K562 (cell line): ENCODE data around the gene SPNS2. TPM values are rescaled to one million over a fixed set of nuclear protein-coding genes. Genes with fewer than 3 reads are reported as not detected.

ENCODE experiments used
- ATAC-seq: fragments of 200-7000 bp; cut with Tn5 transposase; 3 replicates; pipeline ENCODE4 v1.9.1; 2020; ENCODE audit warnings: moderate library complexity
- BruUV-seq: library from RNA; stranded (reverse); fragments of 400-500 nt; replicated peaks from 2 replicates; lab custom pipeline; 2021; lab: Mats Ljungman, UMichigan
- CTCF ChIA-PET: fragments of 300-600 bp; formaldehyde crosslinking; extraction: SDS; loops from one replicate; lab custom pipeline; 2021; ENCODE audit warnings: low intra/inter-chr PET ratio; lab: Yijun Ruan, JAX
- POLR2A ChIA-PET: fragments of 300-600, 350-650 bp; sonication (Branson Sonifier 250); formaldehyde crosslinking; extraction: SDS; loops from one replicate; lab custom pipeline; 2021; ENCODE audit warnings: antibody characterized with exemption, inconsistent platforms; lab: Yijun Ruan, JAX
- DNase-seq, 4 experiments: peaks; one replicate each; pipeline versions ENCODE4 v3.0.0 to v3.0.0-alpha.2; 2011 to 2018; ENCODE audit warnings: low spot score in 3 of 4, mixed read lengths in 3 of 4; ENCODE audit errors: extremely low read depth in 1 of 4
- FAIRE-seq: peaks from 2 replicates; lab custom pipeline; 2011; peaks lifted over from hg19 to GRCh38; lab: Jason Lieb, UNC
- H2AFZ ChIP-seq: 2 replicates; pipeline ENCODE4 v1.6.0; 2011; ENCODE audit warnings: low read depth, low read length, control low read depth, inconsistent platforms
- H3K27ac ChIP-seq: fragments of 200-600 bp; 3 replicates; pipeline ENCODE4 v1.8.0; 2011; ENCODE audit warnings: low read depth, mild to moderate bottlenecking, control low read depth, inconsistent platforms, low read length, moderate library complexity, mixed read lengths; ENCODE audit errors: extremely low read depth
- H3K27me3 ChIP-seq, 2 experiments: fragments of 300-600 bp in 1 of 2; 2 replicates in 1 of 2; 3 replicates in 1 of 2; pipeline versions ENCODE4 v1.6.0 to v1.8.0; 2011; ENCODE audit warnings: inconsistent platforms in 2 of 2, low read length in 2 of 2, mild to moderate bottlenecking in 1 of 2, mixed read lengths in 1 of 2, moderate library complexity in 1 of 2; ENCODE audit not compliant: control insufficient read depth in 2 of 2, insufficient read depth in 2 of 2
- H3K36me3 ChIP-seq: fragments of 300-600 bp; 3 replicates; pipeline ENCODE4 v1.8.0; 2011; ENCODE audit warnings: mild to moderate bottlenecking, low read length, inconsistent platforms; ENCODE audit not compliant: control insufficient read depth, insufficient read depth
- H3K4me1 ChIP-seq, 2 experiments: fragments of 200-600 bp in 1 of 2; replicated peaks in 1 of 2; 2 replicates in 1 of 2; 3 replicates in 1 of 2; pipeline versions ENCODE4 v1.5.1 to v1.8.0; 2011; ENCODE audit warnings: inconsistent platforms in 2 of 2, low read length in 2 of 2, mild to moderate bottlenecking in 1 of 2, mixed read lengths in 1 of 2, moderate library complexity in 1 of 2; ENCODE audit not compliant: control insufficient read depth in 2 of 2, insufficient read depth in 2 of 2
- H3K4me2 ChIP-seq: 2 replicates; pipeline ENCODE4 v1.6.1; 2011; ENCODE audit warnings: low read length, control low read depth, inconsistent platforms, mixed read lengths; ENCODE audit not compliant: insufficient read depth
- H3K4me3 ChIP-seq: fragments of 200-600 bp; sonication (generic), shearing (Covaris generic); 2 replicates; pipeline ENCODE4 v1.5.1; 2016; ENCODE audit warnings: control low read depth, inconsistent platforms
- H3K79me2 ChIP-seq: fragments of 200-600 bp; 3 replicates; pipeline ENCODE4 v1.8.0; 2011; ENCODE audit warnings: low read length, inconsistent platforms; ENCODE audit not compliant: control insufficient read depth, insufficient read depth
- H3K9ac ChIP-seq, 2 experiments: 2 replicates each; pipeline versions ENCODE4 v1.6.0 to v1.6.1; 2011; ENCODE audit warnings: low read depth in 2 of 2, low read length in 2 of 2, control low read depth in 1 of 2, inconsistent platforms in 1 of 2, mild to moderate bottlenecking in 1 of 2, mixed read lengths in 1 of 2; ENCODE audit not compliant: insufficient read depth in 1 of 2
- H3K9me1 ChIP-seq: one replicate; pipeline ENCODE4 v1.6.0; 2011; ENCODE audit warnings: inconsistent platforms, mild to moderate bottlenecking, low read length, moderate library complexity; ENCODE audit not compliant: control insufficient read depth, insufficient read depth
- H3K9me3 ChIP-seq: replicated peaks from 2 replicates; pipeline ENCODE4 v1.5.1; 2011; ENCODE audit warnings: low read depth, low read length, inconsistent platforms; ENCODE audit not compliant: control insufficient read depth, insufficient read depth
- H4K20me1 ChIP-seq: replicated peaks from 2 replicates; pipeline ENCODE4 v1.6.1; 2011; ENCODE audit warnings: low read length, inconsistent platforms, mixed read lengths; ENCODE audit not compliant: control insufficient read depth, insufficient read depth
- CBFA2T2 ChIP-seq: fragments of 450-650 bp; conservative IDR thresholded peaks from 2 replicates; pipeline ENCODE4 v1.6.1; 2017; ENCODE audit warnings: mild to moderate bottlenecking
- KLF1 ChIP-seq: fragments of 450-650 bp; IDR thresholded peaks from 2 replicates; pipeline ENCODE4 v1.6.1; 2016; ENCODE audit warnings: missing genetic modification characterization, missing compliant biosample characterization
- MAFF ChIP-seq: IDR thresholded peaks from 2 replicates; pipeline ENCODE4 v1.6.1; 2012; ENCODE audit warnings: low read length, improper control_type of control experiment
- PHF20 ChIP-seq: fragments of 450-650 bp; IDR thresholded peaks from 2 replicates; pipeline ENCODE4 v1.6.1; 2018; ENCODE audit not compliant: partially characterized antibody
- RNF2 ChIP-seq: sonication (generic); IDR thresholded peaks from 2 replicates; pipeline ENCODE4 v1.6.1; 2016
- TAL1 ChIP-seq: fragments of 450-650 bp; IDR thresholded peaks from 2 replicates; pipeline ENCODE4 v1.6.1; 2016; ENCODE audit warnings: mild to moderate bottlenecking
- ZFP36 ChIP-seq: fragments of 150-350 bp; IDR thresholded peaks from 2 replicates; pipeline ENCODE4 v1.6.1; 2018; ENCODE audit warnings: low read length, low read depth; ENCODE audit not compliant: partially characterized antibody
- ZKSCAN1 ChIP-seq: fragments of 150-350 bp; IDR thresholded peaks from 2 replicates; pipeline ENCODE4 v1.6.1; 2016; ENCODE audit warnings: low read depth, low read length
- ZKSCAN8 ChIP-seq: fragments of 200-800 bp; sonication (Bioruptor generic); IDR thresholded peaks from 2 replicates; pipeline ENCODE4 v1.6.1; 2016; ENCODE audit warnings: missing genetic modification characterization, missing compliant biosample characterization
- ZNF217 ChIP-seq: sonication (generic); formaldehyde crosslinking; IDR thresholded peaks from 2 replicates; pipeline ENCODE4 v1.8.0; 2022; ENCODE audit warnings: mild to moderate bottlenecking, missing genetic modification reagents
- WGBS: fragments of 100-300 bp; shearing (Covaris generic); methylation state at CpG from one replicate; pipeline ENCODE4 v1.1.6; 2016; ENCODE audit warnings: low coverage, mixed read lengths; ENCODE audit not compliant: insufficient coverage; ENCODE audit errors: missing lambda C conversion rate; 5-methylcytosine and 5-hydroxymethylcytosine counted together
- in situ Hi-C: fragments of 300-500 bp; cut with MboI; formaldehyde crosslinking; loops from 4 replicates; pipeline ENCODE4 v1.15.0; 2018; ENCODE audit warnings: inconsistent platforms, mixed read lengths
- intact Hi-C: fragments of 100-400 bp; cut with micrococcal nuclease; formaldehyde crosslinking; loops from 2 replicates; pipeline ENCODE4 v1.14.2; 2022
- polyA plus RNA-seq, 8 experiments: library from polyadenylated mRNA; depleted of rRNA in 4 of 8; stranded (reverse) in 5 of 8; unstranded in 3 of 8; fragments of >200 nt; fragmentation: Nextera tagmentation in 2 of 8; fragmentation: Illumina TruSeq in 1 of 8; extraction: Ambion mirVana in 2 of 8; extraction: Trizol in 1 of 8; gene quantifications; 2 replicates each; pipeline versions ENCODE4 v1.2.1 to v1.2.3, GENCODE V29; 2011 to 2014; ENCODE audit warnings: inconsistent platforms in 1 of 8, missing spikeins in 1 of 8
- total RNA-seq, 7 experiments: library from RNA; depleted of rRNA in 6 of 7; stranded (reverse); fragments of >200 nt in 6 of 7; fragmentation: Illumina TruSeq in 2 of 7; extraction: Trizol in 2 of 7; gene quantifications; 2 replicates each; pipeline versions ENCODE4 v1.2.1 to v1.2.3, GENCODE V29; 2011 to 2021; ENCODE audit warnings: low replicate concordance in 1 of 7
- TF ChIP-seq, protein P1 (sequence below): fragments of 250-450 bp; sonication (Bioruptor Pico); IDR thresholded peaks from 2 replicates; pipeline ENCODE4 v1.4.0; 2020; ENCODE audit warnings: borderline replicate concordance
- TF ChIP-seq, protein P2 (sequence below): sonication (generic); formaldehyde crosslinking; IDR thresholded peaks from 2 replicates; pipeline ENCODE4 v1.8.1; 2022; ENCODE audit warnings: missing genetic modification reagents
- TF ChIP-seq, protein P3 (sequence below): fragments of 250-450 bp; sonication (Bioruptor Pico); IDR thresholded peaks from 2 replicates; pipeline ENCODE4 v1.8.0; 2021; ENCODE audit warnings: mild to moderate bottlenecking, moderate library complexity

Gene SPNS2
- total and polyA plus RNA-seq, 9 of the 15 experiments (the other 6 are each of a cell fraction or from before 2014, with no cell fraction given) = 0.06 TPM; not detected in 8

DNA sequence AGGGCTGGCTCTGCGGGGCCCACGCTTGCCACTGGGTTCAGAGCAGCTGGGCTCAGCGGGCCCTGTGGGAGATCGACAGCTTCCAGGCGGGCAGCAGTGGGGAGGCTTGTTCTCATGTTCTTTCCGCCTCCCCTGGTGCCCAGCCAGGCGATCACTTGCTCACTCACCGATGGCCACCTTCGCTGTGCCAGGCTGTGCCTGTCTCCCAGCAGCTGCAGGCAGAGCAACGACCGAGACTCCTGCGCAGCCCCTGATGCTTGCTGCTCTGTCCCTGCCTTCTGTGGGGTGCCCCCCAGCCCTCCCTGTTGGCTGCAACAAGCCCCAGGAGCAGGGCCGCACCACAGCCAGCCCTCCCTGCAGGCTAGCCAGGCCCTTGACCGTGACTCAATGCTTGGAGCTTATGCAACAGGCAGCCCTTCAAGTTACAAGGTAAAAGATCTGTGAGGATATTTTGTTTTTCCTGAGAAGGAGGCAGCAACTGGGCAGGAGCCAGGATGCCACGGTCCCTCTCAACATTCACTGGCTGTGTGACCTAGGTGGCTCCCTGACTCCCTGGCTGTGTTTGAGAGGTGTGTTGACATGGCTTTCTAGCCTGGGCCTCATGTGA, 9.6 kb upstream of the SPNS2 start:
- intact Hi-C loops (no loop called here), in situ Hi-C loops (no loop called here)
- H2AFZ ChIP-seq = no peak overlapping the region
- no peak for DNase-seq
- H3K4me3 ChIP-seq = no peak overlapping the region
- ATAC-seq = no peak
- H3K9me3 ChIP-seq = no peaks in the 10 kb centered on the region
- peaks cover 5% of the 10 kb centered on the region for H4K20me1 ChIP-seq
- peaks cover 5 to 51% of the 10 kb centered on the region in 2 experiments; a peak in 4 of 5 replicates for H3K27me3 ChIP-seq
- H3K27ac ChIP-seq = no peak overlapping the region
- no peak overlapping the region for H3K9ac ChIP-seq
- 9% methylated on average over 12 of the region's 15 CpGs for WGBS
- FAIRE-seq = no peak
- H3K36me3 ChIP-seq = no peaks in the 10 kb centered on the region
- POLR2A ChIA-PET = no interaction called here
- TF ChIP-seq, protein P1, sequence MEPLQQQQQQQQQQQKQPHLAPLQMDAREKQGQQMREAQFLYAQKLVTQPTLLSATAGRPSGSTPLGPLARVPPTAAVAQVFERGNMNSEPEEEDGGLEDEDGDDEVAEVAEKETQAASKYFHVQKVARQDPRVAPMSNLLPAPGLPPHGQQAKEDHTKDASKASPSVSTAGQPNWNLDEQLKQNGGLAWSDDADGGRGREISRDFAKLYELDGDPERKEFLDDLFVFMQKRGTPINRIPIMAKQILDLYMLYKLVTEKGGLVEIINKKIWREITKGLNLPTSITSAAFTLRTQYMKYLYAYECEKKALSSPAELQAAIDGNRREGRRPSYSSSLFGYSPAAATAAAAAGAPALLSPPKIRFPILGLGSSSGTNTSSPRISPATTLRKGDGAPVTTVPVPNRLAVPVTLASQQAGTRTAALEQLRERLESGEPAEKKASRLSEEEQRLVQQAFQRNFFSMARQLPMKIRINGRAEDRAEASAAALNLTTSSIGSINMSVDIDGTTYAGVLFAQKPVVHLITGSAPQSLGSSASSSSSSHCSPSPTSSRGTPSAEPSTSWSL = no peak
- TF ChIP-seq PHF20 = no peak
- no peak for TF ChIP-seq ZKSCAN8 (CRISPR knock-in tag)
- TF ChIP-seq TAL1 = no peak
- TF ChIP-seq MAFF = no peak
- TF ChIP-seq, protein P2, sequence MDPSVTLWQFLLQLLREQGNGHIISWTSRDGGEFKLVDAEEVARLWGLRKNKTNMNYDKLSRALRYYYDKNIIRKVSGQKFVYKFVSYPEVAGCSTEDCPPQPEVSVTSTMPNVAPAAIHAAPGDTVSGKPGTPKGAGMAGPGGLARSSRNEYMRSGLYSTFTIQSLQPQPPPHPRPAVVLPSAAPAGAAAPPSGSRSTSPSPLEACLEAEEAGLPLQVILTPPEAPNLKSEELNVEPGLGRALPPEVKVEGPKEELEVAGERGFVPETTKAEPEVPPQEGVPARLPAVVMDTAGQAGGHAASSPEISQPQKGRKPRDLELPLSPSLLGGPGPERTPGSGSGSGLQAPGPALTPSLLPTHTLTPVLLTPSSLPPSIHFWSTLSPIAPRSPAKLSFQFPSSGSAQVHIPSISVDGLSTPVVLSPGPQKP (CRISPR knock-in tag) = no peak
- no peak for TF ChIP-seq ZFP36
- no peak for TF ChIP-seq ZKSCAN1
- no peak for TF ChIP-seq ZNF217 (CRISPR knock-in tag)
- TF ChIP-seq CBFA2T2 = no peak
- TF ChIP-seq KLF1 (tag) = no peak
- TF ChIP-seq RNF2 = no peak
- TF ChIP-seq, protein P3, sequence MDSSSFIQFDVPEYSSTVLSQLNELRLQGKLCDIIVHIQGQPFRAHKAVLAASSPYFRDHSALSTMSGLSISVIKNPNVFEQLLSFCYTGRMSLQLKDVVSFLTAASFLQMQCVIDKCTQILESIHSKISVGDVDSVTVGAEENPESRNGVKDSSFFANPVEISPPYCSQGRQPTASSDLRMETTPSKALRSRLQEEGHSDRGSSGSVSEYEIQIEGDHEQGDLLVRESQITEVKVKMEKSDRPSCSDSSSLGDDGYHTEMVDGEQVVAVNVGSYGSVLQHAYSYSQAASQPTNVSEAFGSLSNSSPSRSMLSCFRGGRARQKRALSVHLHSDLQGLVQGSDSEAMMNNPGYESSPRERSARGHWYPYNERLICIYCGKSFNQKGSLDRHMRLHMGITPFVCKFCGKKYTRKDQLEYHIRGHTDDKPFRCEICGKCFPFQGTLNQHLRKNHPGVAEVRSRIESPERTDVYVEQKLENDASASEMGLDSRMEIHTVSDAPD = no peak
- TF ChIP-seq, all 486 proteins: peak for 0
- H3K4me1 ChIP-seq = no peaks in the 10 kb centered on the region
- CTCF ChIA-PET = interaction anchor here (0.7 kb wide), 1 partner anchor 715 kb away, joined by 3 read pairs; no protein-coding TSS in a partner anchor
- H3K4me2 ChIP-seq = no peak overlapping the region
- H3K9me1 ChIP-seq = no peaks in the 10 kb centered on the region
- BruUV-seq = no TSS peak
- H3K79me2 ChIP-seq = no peaks in the 10 kb centered on the region
